CD14-positive monocyte (primary cell): ENCODE data around the gene SPCS3. TPM values are rescaled to one million over a fixed set of nuclear protein-coding genes. Genes with fewer than 3 reads are reported as not detected.

Experiments
- DNase-seq, 3 donors: peaks; one replicate each; pipeline ENCODE4 v3.0.0-alpha.2; 2011 to 2022
- H2AFZ ChIP-seq: 2 replicates; pipeline ENCODE4 v1.6.0; 2012; ENCODE audit warnings: mild to moderate bottlenecking, low read depth, low read length, inconsistent platforms; ENCODE audit not compliant: insufficient read depth, poor library complexity, severe bottlenecking
- H3K27ac ChIP-seq, 2 donors: 1 replicate in 1 of 2; 2 replicates in 1 of 2; pipeline ENCODE4 v1.5.1; 2012 to 2013; ENCODE audit warnings: low read length in 2 of 2, control low read depth in 1 of 2, inconsistent platforms in 1 of 2, low read depth in 1 of 2, mild to moderate bottlenecking in 1 of 2
- H3K27me3 ChIP-seq, 2 donors: one replicate each; pipeline versions ENCODE4 v1.6.0 to v1.6.1; 2011 to 2013; ENCODE audit warnings: low read length in 2 of 2; ENCODE audit not compliant: control insufficient read depth in 2 of 2, insufficient read depth in 2 of 2
- H3K36me3 ChIP-seq, 2 donors: replicated peaks in 1 of 2; 1 replicate in 1 of 2; 2 replicates in 1 of 2; pipeline versions ENCODE4 v1.5.1 to v1.6.1; 2012 to 2013; ENCODE audit warnings: low read length in 2 of 2, control low read depth in 1 of 2, inconsistent platforms in 1 of 2, mild to moderate bottlenecking in 1 of 2; ENCODE audit not compliant: insufficient read depth in 2 of 2, control insufficient read depth in 1 of 2
- H3K4me1 ChIP-seq, 2 donors: 1 replicate in 1 of 2; 2 replicates in 1 of 2; pipeline versions ENCODE4 v1.5.1 to v1.6.1; 2012 to 2013; ENCODE audit warnings: low read length in 2 of 2, control low read depth in 1 of 2, inconsistent platforms in 1 of 2, mild to moderate bottlenecking in 1 of 2, moderate library complexity in 1 of 2; ENCODE audit not compliant: insufficient read depth in 2 of 2, control insufficient read depth in 1 of 2
- H3K4me2 ChIP-seq: replicated peaks from 2 replicates; pipeline ENCODE3; 2012; ENCODE audit warnings: low read length, moderate library complexity, mild to moderate bottlenecking; ENCODE audit not compliant: poor library complexity, severe bottlenecking; ENCODE audit errors: extremely low read depth
- H3K4me3 ChIP-seq, 3 experiments: fragments of 200-600 bp in 1 of 3; sonication (generic) in 1 of 3; replicated peaks in 1 of 3; 1 replicate in 2 of 3; 2 replicates in 1 of 3; pipeline ENCODE4 v1.5.1; 2011 to 2013; ENCODE audit warnings: low read length in 3 of 3, mild to moderate bottlenecking in 3 of 3, control low read depth in 2 of 3, low read depth in 2 of 3, inconsistent platforms in 1 of 3, moderate library complexity in 1 of 3
- H3K79me2 ChIP-seq: 2 replicates; pipeline ENCODE4 v1.6.0; 2012; ENCODE audit warnings: mild to moderate bottlenecking, control low read depth, inconsistent platforms, low read length, moderate library complexity; ENCODE audit not compliant: insufficient read depth
- H3K9ac ChIP-seq: 2 replicates; pipeline ENCODE4 v1.6.0; 2017; ENCODE audit warnings: low read length, mild to moderate bottlenecking; ENCODE audit not compliant: insufficient read depth, poor library complexity, severe bottlenecking
- H3K9me3 ChIP-seq, 2 donors: replicated peaks in 1 of 2; 1 replicate in 1 of 2; 2 replicates in 1 of 2; pipeline versions ENCODE4 v1.5.1 to v1.6.1; 2012 to 2013; ENCODE audit warnings: low read length in 2 of 2, control low read depth in 1 of 2; ENCODE audit not compliant: control insufficient read depth in 1 of 2, insufficient read depth in 1 of 2
- H4K20me1 ChIP-seq: 2 replicates; pipeline ENCODE4 v1.6.0; 2012; ENCODE audit warnings: mild to moderate bottlenecking, low read length, control low read depth, moderate library complexity; ENCODE audit not compliant: insufficient read depth
- H3K27ac Mint-ChIP-seq, 7 donors: one replicate each; pipeline ENCODE4 v1.8.0; 2020; ENCODE audit warnings: mild to moderate bottlenecking in 7 of 7, mixed read lengths in 7 of 7, moderate library complexity in 6 of 7, inconsistent platforms in 2 of 7
- H3K27me3 Mint-ChIP-seq, 3 donors: one replicate each; pipeline ENCODE4 v1.8.0; 2021 to 2022; ENCODE audit warnings: low read depth in 3 of 3, mild to moderate bottlenecking in 3 of 3, mixed read lengths in 3 of 3, moderate library complexity in 3 of 3, inconsistent platforms in 1 of 3
- H3K36me3 Mint-ChIP-seq, 2 donors: one replicate each; pipeline ENCODE4 v1.8.0; 2020; ENCODE audit warnings: mixed read lengths in 2 of 2, inconsistent platforms in 1 of 2, mild to moderate bottlenecking in 1 of 2
- H3K4me1 Mint-ChIP-seq: one replicate; pipeline ENCODE4 v1.8.0; 2020; ENCODE audit warnings: mild to moderate bottlenecking, mixed read lengths
- H3K4me3 Mint-ChIP-seq, 2 donors: one replicate each; pipeline ENCODE4 v1.8.0; 2020; ENCODE audit warnings: mild to moderate bottlenecking in 2 of 2, mixed read lengths in 2 of 2, moderate library complexity in 1 of 2
- H3K9me3 Mint-ChIP-seq, 7 donors: one replicate each; pipeline ENCODE4 v1.8.0; 2020 to 2022; ENCODE audit warnings: mixed read lengths in 7 of 7, mild to moderate bottlenecking in 6 of 7, moderate library complexity in 6 of 7, inconsistent platforms in 2 of 7
- CTCF ChIP-seq: fragments of 200-600 bp; IDR thresholded peaks from one replicate; pipeline ENCODE4 v1.8.0; 2022; ENCODE audit warnings: antibody characterized with exemption, mild to moderate bottlenecking
- WGBS: methylation state at CpG from one replicate; pipeline ENCODE4 v1.1.5; 2013; ENCODE audit warnings: missing lambda C conversion rate; ENCODE audit not compliant: insufficient coverage; 5-methylcytosine and 5-hydroxymethylcytosine counted together
- intact Hi-C, 2 donors: fragments of 100-400 bp; cut with micrococcal nuclease; formaldehyde crosslinking; loops; one replicate each; pipeline versions ENCODE4 v1.15.0 to v1.15.1; 2023
- polyA plus RNA-seq, 3 donors: library from polyadenylated mRNA; depleted of rRNA in 1 of 3; unstranded in 2 of 3; stranded (reverse) in 1 of 3; fragments of 300-500 nt in 2 of 3; fragments of >200 nt in 1 of 3; fragmentation: Illumina TruSeq in 2 of 3; gene quantifications; 1 replicate in 2 of 3; 2 replicates in 1 of 3; pipeline ENCODE4 v1.2.3, GENCODE V29; 2012 to 2021

Gene SPCS3
- polyA plus RNA-seq, 3 donors, result 50.4 to 112 (median 107) TPM

- no peak overlapping the region for H3K27ac ChIP-seq
- no peaks in the 10 kb centered on the region for H3K4me1 ChIP-seq
- intact Hi-C loops, result no loop called here
- H3K36me3 ChIP-seq, result peaks cover 16 to 21% of the 10 kb centered on the region in 2 donors
- H3K9me3 ChIP-seq, result no peaks in the 10 kb centered on the region
- no peaks in the 10 kb centered on the region for H3K27me3 ChIP-seq
- Mint-ChIP-seq H3K36me3 (peaks cover 26 to 34% of the 10 kb centered on the region in 2 donors), H3K27me3 (peaks cover 0 to 2% (median 0%) of the 10 kb centered on the region in 3 donors), H3K4me3 (no peak overlapping the region), H3K9me3 (no peaks in the 10 kb centered on the region), H3K4me1 (no peaks in the 10 kb centered on the region), H3K27ac (no peak overlapping the region)
- H3K4me2 ChIP-seq, result no peak overlapping the region
- H4K20me1 ChIP-seq, result peaks cover 9% of the 10 kb centered on the region
- WGBS, result no CpG with 5 or more reads among the region's 1 CpG
- H3K9ac ChIP-seq, result no peak overlapping the region
- no peak overlapping the region for H2AFZ ChIP-seq
- TF ChIP-seq CTCF, result no peak
- DNase-seq, result no peak
- H3K79me2 ChIP-seq, result no peaks in the 10 kb centered on the region
- H3K4me3 ChIP-seq, result no peak overlapping the region
Measured at GRCh38 chr4:176335421-176335820, 15.7 kb downstream of the SPCS3 start.

- H3K9me3 ChIP-seq, result peaks cover 25 to 26% of the 10 kb centered on the region in 2 donors
- no peak overlapping the region for H3K4me3 ChIP-seq
- H3K79me2 ChIP-seq, result no peaks in the 10 kb centered on the region
- intact Hi-C loops, result loop anchor here (5.0 to 10.0 kb wide), 2 partner anchors 303 to 1975 kb away; no protein-coding TSS in a partner anchor
- Mint-ChIP-seq H3K27ac (peak overlapping the region in 1 of 7 donors; percentile 53), H3K4me3 (no peak overlapping the region), H3K27me3 (peaks cover 0 to 1% (median 0%) of the 10 kb centered on the region in 3 donors), H3K9me3 (peaks cover 11 to 30% (median 25%) of the 10 kb centered on the region in 7 donors), H3K4me1 (peaks cover 2% of the 10 kb centered on the region), H3K36me3 (peaks cover 10 to 14% of the 10 kb centered on the region in 2 donors)
- no peak overlapping the region for H3K4me2 ChIP-seq
- H2AFZ ChIP-seq, result no peak overlapping the region
- H3K9ac ChIP-seq, result no peak overlapping the region
- DNase-seq, result no peak
- no peaks in the 10 kb centered on the region for H3K27me3 ChIP-seq
- no peaks in the 10 kb centered on the region for H4K20me1 ChIP-seq
- H3K27ac ChIP-seq, result no peak overlapping the region
- TF ChIP-seq CTCF, result no peak
- H3K36me3 ChIP-seq, result no peaks in the 10 kb centered on the region
- WGBS, result 75% methylated on average over 1 of the region's 3 CpGs
- no peaks in the 10 kb centered on the region for H3K4me1 ChIP-seq
Measured at GRCh38 chr4:176339936-176340761, 20.4 kb downstream of the SPCS3 start.
